GM21717 (cell line): ENCODE results near the gene ZBTB40.

Experiments
- ATAC-seq: cut with Tn5 transposase; IDR thresholded peaks from one replicate; pipeline ENCODE4 v1.9.1; 2021; ENCODE audit warnings: mild to moderate bottlenecking, moderate library complexity; ENCODE audit not compliant: unreplicated experiment

ZBTB40 gene

DNA sequence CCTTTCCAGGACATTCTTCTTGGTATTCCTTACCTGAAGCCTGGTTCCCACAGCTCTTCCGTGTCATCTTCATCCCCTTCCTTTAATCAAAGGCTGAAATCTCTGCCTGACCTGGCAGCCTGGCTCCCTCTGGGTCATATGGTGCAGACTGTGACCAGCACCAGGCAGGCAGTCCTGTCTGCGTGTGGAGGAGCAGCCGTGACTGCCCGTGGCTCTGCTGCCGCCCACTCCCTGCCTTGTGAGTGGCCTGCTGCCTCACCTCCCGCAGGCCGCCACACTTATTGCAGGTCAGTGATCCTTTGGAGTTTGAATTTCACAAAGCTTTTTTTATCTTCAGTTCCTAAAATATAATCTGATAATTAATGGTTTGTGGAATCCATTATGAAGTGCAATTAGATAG lies 75.5 kb downstream of the ZBTB40 start:
- no peak for ATAC-seq

GRCh38 chr1:22527555-22528296 lies 76.1 kb downstream of the ZBTB40 start:
- no peak for ATAC-seq

GRCh38 chr1:22528451-22528850 lies 76.8 kb downstream of the ZBTB40 start:
- ATAC-seq, result no peak

DNA sequence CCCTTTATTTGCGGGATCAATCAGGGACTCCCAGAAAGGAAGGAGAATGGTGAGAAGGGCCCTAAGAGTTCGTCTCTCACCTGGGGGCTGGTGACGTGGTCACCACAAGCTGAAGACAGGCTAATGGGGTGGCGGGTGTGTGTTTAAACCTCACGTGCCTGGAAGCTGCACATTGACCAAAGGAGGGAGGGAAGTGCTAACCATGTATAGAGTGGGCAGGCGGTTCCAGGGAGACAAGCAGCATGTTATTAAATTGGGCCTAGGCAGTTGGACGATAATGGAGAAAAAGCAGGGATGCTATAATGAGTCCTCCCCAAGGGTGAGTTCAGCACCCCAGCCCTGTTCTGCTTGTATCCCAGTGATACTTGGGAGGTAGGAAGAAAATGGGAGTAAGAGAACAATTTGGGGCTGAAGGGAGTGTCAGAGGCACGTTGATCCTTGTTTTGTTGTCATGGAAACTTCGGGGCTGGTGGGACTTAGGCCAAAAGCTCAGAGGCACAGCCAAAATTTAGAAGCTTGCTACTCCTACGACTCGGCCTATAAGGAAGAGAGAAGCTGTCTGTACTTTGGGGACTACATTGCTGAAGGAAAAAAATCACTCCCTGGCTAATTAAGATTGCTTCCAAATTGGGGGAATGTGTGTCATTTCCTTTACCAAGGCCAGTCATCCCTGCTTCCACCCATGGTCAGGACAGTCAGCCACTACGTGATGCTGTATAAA lies 78.4 kb downstream of the ZBTB40 start:
- ATAC-seq, result no peak

GRCh38 chr1:22530715-22531114 lies 79.1 kb downstream of the ZBTB40 start:
- no peak for ATAC-seq

DNA sequence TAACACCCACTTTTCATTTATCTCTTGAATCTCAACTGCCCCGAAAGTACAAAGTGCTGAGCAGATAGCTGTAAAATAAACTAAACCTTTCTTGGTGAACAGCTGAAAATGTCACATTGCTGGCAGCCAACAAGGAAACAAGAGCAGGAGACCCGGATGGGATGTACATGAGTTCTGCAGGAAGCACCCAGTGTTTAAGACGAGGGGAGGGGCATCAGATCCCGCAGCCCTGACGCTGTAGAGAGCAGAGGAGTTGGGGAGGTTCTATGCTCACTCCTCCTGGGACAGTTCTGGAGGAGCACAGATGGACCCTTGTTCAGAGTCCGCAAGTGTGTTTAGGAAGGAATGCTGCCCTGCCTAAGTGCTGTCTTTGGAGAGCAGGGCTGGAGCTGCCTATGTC lies 79.6 kb downstream of the ZBTB40 start:
- ATAC-seq, result no peak

- no peak for ATAC-seq
These were observed 81.7 kb downstream of the ZBTB40 start for GRCh38 chr1:22533244-22533895.

DNA sequence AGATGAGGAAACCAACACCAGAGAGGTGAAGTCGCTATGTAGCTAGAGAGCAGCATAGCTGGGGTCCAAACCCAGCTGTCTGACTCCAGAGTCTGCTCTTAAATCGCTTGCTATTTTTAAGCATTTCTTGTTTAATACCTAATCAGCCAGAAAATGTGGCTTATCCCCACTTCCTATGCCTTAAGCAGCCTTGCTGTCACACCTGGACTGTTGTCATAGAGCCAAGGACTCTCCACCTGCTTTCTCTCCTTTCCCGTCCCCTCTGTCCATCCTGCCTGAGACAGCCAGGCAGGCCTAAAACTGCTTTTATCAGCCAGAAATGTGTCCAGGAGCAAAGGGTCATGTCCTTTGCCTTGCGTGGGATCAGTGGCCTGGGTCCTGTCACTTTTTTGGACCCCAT lies 83.3 kb downstream of the ZBTB40 start:
- no peak for ATAC-seq

DNA sequence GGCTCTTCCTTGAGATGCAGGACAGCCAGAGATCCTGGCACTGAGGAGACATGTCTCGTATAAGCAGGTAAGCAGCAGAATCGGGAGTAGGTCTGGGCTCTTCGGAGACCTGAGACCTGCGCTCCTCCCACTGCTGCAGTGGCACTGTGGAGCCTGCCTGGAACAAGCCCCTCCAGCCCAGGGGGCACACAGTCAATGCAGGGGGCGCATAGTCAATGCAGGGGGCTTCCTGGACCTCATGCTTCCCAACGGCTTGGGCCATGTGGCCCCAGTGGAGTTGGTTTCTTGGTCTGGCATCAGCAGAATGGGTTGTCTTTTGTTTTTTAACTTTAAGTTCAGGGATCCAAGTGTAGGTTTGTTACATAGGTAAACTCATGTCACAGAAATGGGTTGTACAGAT lies 83.7 kb downstream of the ZBTB40 start:
- no peak for ATAC-seq

DNA sequence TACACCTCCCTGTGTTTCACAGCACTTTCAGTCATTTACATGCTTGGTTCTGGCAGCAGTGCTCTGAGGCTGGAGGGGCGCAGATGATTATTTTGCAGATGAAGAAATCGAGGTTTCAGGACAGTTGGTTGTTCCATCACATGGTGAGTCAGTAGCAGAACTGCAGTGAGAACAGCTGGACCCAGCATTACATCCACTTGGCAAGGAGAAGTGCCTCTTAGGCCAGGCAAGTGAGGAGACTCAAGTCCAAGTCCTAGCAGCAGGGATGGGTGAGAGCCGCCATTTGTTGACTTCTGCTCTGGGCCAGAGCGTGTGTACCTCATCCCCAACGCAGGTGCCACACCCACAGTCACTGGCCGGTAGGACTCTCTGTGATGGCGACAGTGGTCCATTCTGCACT lies 84.9 kb downstream of the ZBTB40 start:
- no peak for ATAC-seq

GRCh38 chr1:22537441-22538139 lies 85.9 kb downstream of the ZBTB40 start:
- no peak for ATAC-seq

GRCh38 chr1:22539510-22540118 lies 88.0 kb downstream of the ZBTB40 start:
- ATAC-seq, result no peak

DNA sequence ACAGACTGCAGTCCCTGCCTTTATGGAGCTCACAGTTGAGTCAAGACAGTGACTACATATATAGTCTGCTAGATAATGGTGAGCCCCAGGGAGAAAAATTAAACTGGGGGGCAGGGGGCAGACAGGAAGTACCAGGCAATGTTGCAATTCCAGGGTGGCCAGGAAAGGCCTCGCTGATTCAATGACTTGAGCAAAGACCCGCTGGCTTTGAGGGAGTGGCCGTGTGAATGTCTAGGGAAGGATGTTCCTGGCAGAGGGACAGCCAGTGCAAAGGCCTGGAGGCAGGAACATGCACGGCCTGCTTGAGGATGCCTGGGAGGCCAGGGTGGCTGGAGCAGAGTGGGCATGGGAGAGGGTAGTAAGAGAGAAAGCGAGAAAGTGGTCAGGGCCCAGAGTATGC lies 88.7 kb downstream of the ZBTB40 start:
- no peak for ATAC-seq

- ATAC-seq, result no peak
These were observed 91.2 kb downstream of the ZBTB40 start for GRCh38 chr1:22542886-22543285.

DNA sequence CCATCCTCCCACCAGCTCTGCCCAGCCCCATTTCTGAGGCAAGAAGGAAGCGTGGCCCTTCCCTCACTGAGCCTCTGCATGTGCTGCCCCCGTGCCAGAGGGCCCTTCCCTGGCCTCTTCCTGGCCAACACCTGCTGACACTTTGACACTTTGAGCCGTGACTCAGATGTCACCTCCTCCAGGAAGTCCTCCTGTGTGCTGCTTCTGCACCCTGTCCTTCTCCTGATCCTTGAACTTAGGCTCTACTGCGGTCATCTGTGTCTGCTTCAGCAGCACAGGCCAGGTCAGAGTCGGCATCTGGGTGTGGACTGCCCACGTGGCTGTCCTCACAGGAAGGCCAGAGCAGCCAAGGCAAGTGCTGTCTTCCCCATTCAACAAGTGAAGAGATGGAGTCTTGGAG lies 92.0 kb downstream of the ZBTB40 start:
- ATAC-seq, result no peak

DNA sequence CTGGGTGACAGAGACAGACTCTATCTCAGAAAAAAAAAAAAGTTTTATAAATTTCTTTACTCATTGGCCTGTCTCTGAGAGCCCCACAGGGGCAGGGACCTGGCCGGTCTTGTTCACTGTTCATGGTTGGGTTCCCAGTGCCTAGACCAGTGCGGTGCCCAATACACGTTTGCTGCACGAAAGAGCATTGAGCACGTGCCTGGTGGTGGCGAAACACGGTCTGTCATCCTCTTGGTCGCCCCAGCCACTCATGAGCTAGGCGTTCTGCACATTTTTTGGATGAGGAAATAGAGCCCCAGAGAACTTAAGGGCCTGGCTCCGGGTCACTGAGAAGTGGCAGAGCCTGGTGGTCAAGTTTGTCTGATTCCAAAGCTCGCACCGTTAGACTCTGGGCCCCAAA lies 93.0 kb downstream of the ZBTB40 start:
- ATAC-seq, result no peak

DNA sequence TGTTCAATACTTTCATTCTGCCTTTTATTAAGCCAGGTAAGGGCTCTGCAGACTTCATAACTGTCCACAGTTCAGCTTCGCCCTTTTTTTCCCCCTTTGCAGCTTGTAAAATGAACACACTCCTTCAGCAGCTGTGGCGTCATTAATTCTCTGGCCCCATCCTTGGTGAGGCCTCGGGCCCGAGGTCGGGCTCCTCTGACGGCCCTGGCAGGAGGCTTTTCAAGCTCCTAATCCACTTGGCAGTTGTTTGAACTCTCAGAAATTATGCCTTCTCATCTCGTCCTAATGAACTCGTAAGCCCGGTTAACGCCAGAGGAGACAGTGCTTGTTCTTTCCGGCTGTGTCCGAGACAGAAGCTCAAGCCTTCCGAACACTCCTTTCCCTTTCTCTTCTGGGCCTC lies 93.5 kb downstream of the ZBTB40 start:
- ATAC-seq, result no peak

- no peak for ATAC-seq
These were observed 95.7 kb downstream of the ZBTB40 start for GRCh38 chr1:22547186-22547817.

- ATAC-seq, result no peak
These were observed 96.3 kb downstream of the ZBTB40 start for GRCh38 chr1:22547818-22548462.

DNA sequence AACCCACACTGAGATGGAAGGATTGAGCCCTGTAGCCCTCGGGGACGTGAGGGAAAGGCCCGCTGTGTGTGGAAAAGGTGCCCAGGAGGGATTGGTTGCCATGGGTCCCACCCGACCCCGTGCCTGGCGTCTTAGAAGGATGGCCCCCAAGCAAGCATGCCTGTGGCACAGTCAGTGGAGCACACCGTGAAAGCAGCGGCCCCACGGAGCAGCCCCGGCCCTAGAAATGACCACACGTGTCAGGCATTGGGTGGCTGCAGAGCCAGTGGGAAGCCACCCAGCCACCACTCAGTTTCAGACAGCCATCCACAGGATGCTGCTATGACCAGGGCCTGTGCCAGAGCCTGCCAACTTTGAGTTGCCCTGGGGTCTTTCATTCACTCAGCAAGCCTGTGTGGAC lies 98.4 kb downstream of the ZBTB40 start:
- ATAC-seq, result no peak
